K562 (cell line): ENCODE data around the gene TTC39A. TPM values are rescaled to one million over a fixed set of nuclear protein-coding genes. Genes with fewer than 3 reads are reported as not detected.

ENCODE experiments used
- ATAC-seq: fragments of 200-7000 bp; cut with Tn5 transposase; 3 replicates; pipeline ENCODE4 v1.9.1; 2020; ENCODE audit warnings: moderate library complexity
- BruUV-seq: library from RNA; stranded (reverse); fragments of 400-500 nt; replicated peaks from 2 replicates; lab custom pipeline; 2021; lab: Mats Ljungman, UMichigan
- CTCF ChIA-PET: fragments of 300-600 bp; formaldehyde crosslinking; extraction: SDS; loops from one replicate; lab custom pipeline; 2021; ENCODE audit warnings: low intra/inter-chr PET ratio; lab: Yijun Ruan, JAX
- POLR2A ChIA-PET: fragments of 300-600, 350-650 bp; sonication (Branson Sonifier 250); formaldehyde crosslinking; extraction: SDS; loops from one replicate; lab custom pipeline; 2021; ENCODE audit warnings: antibody characterized with exemption, inconsistent platforms; lab: Yijun Ruan, JAX
- DNase-seq, 4 experiments: peaks; one replicate each; pipeline versions ENCODE4 v3.0.0 to v3.0.0-alpha.2; 2011 to 2018; ENCODE audit warnings: low spot score in 3 of 4, mixed read lengths in 3 of 4; ENCODE audit errors: extremely low read depth in 1 of 4
- FAIRE-seq: peaks from 2 replicates; lab custom pipeline; 2011; peaks lifted over from hg19 to GRCh38; lab: Jason Lieb, UNC
- H2AFZ ChIP-seq: 2 replicates; pipeline ENCODE4 v1.6.0; 2011; ENCODE audit warnings: low read depth, low read length, control low read depth, inconsistent platforms
- H3K27ac ChIP-seq: fragments of 200-600 bp; 3 replicates; pipeline ENCODE4 v1.8.0; 2011; ENCODE audit warnings: low read depth, mild to moderate bottlenecking, control low read depth, inconsistent platforms, low read length, moderate library complexity, mixed read lengths; ENCODE audit errors: extremely low read depth
- H3K27me3 ChIP-seq, 2 experiments: fragments of 300-600 bp in 1 of 2; 2 replicates in 1 of 2; 3 replicates in 1 of 2; pipeline versions ENCODE4 v1.6.0 to v1.8.0; 2011; ENCODE audit warnings: inconsistent platforms in 2 of 2, low read length in 2 of 2, mild to moderate bottlenecking in 1 of 2, mixed read lengths in 1 of 2, moderate library complexity in 1 of 2; ENCODE audit not compliant: control insufficient read depth in 2 of 2, insufficient read depth in 2 of 2
- H3K36me3 ChIP-seq: fragments of 300-600 bp; 3 replicates; pipeline ENCODE4 v1.8.0; 2011; ENCODE audit warnings: mild to moderate bottlenecking, low read length, inconsistent platforms; ENCODE audit not compliant: control insufficient read depth, insufficient read depth
- H3K4me1 ChIP-seq, 2 experiments: fragments of 200-600 bp in 1 of 2; replicated peaks in 1 of 2; 2 replicates in 1 of 2; 3 replicates in 1 of 2; pipeline versions ENCODE4 v1.5.1 to v1.8.0; 2011; ENCODE audit warnings: inconsistent platforms in 2 of 2, low read length in 2 of 2, mild to moderate bottlenecking in 1 of 2, mixed read lengths in 1 of 2, moderate library complexity in 1 of 2; ENCODE audit not compliant: control insufficient read depth in 2 of 2, insufficient read depth in 2 of 2
- H3K4me2 ChIP-seq: 2 replicates; pipeline ENCODE4 v1.6.1; 2011; ENCODE audit warnings: low read length, control low read depth, inconsistent platforms, mixed read lengths; ENCODE audit not compliant: insufficient read depth
- H3K4me3 ChIP-seq: fragments of 200-600 bp; sonication (generic), shearing (Covaris generic); 2 replicates; pipeline ENCODE4 v1.5.1; 2016; ENCODE audit warnings: control low read depth, inconsistent platforms
- H3K79me2 ChIP-seq: fragments of 200-600 bp; 3 replicates; pipeline ENCODE4 v1.8.0; 2011; ENCODE audit warnings: low read length, inconsistent platforms; ENCODE audit not compliant: control insufficient read depth, insufficient read depth
- H3K9ac ChIP-seq, 2 experiments: 2 replicates each; pipeline versions ENCODE4 v1.6.0 to v1.6.1; 2011; ENCODE audit warnings: low read depth in 2 of 2, low read length in 2 of 2, control low read depth in 1 of 2, inconsistent platforms in 1 of 2, mild to moderate bottlenecking in 1 of 2, mixed read lengths in 1 of 2; ENCODE audit not compliant: insufficient read depth in 1 of 2
- H3K9me1 ChIP-seq: one replicate; pipeline ENCODE4 v1.6.0; 2011; ENCODE audit warnings: inconsistent platforms, mild to moderate bottlenecking, low read length, moderate library complexity; ENCODE audit not compliant: control insufficient read depth, insufficient read depth
- H3K9me3 ChIP-seq: replicated peaks from 2 replicates; pipeline ENCODE4 v1.5.1; 2011; ENCODE audit warnings: low read depth, low read length, inconsistent platforms; ENCODE audit not compliant: control insufficient read depth, insufficient read depth
- H4K20me1 ChIP-seq: replicated peaks from 2 replicates; pipeline ENCODE4 v1.6.1; 2011; ENCODE audit warnings: low read length, inconsistent platforms, mixed read lengths; ENCODE audit not compliant: control insufficient read depth, insufficient read depth
- CSDE1 ChIP-seq, 2 experiments: fragments of 450-650 bp; IDR thresholded peaks; 2 replicates each; pipeline ENCODE4 v1.6.1; 2016; ENCODE audit warnings: mild to moderate bottlenecking in 1 of 2
- EZH2 ChIP-seq: IDR thresholded peaks from 2 replicates; pipeline ENCODE4 v1.6.1; 2012; ENCODE audit warnings: low read depth, mild to moderate bottlenecking, inconsistent platforms, low read length, borderline replicate concordance
- FOXK2 ChIP-seq, 2 experiments: fragments of 450-650 bp; IDR thresholded peaks in 1 of 2; conservative IDR thresholded peaks in 1 of 2; 2 replicates each; pipeline ENCODE4 v1.6.1; 2016; ENCODE audit warnings: low read depth in 2 of 2, mild to moderate bottlenecking in 1 of 2
- HLTF ChIP-seq: fragments of 450-650 bp; IDR thresholded peaks from 2 replicates; pipeline ENCODE4 v1.6.1; 2016
- MEF2A ChIP-seq: IDR thresholded peaks from 2 replicates; pipeline ENCODE4 v1.6.1; 2011; ENCODE audit warnings: low read depth, mild to moderate bottlenecking, low read length, moderate library complexity; ENCODE audit not compliant: control insufficient read depth
- MTA1 ChIP-seq: fragments of 450-650 bp; IDR thresholded peaks from 2 replicates; pipeline ENCODE4 v1.6.1; 2017; ENCODE audit warnings: borderline replicate concordance
- PYGO2 ChIP-seq: fragments of 450-650 bp; IDR thresholded peaks from 2 replicates; pipeline ENCODE4 v1.6.1; 2016; ENCODE audit warnings: mild to moderate bottlenecking, missing genetic modification characterization, moderate library complexity, missing compliant biosample characterization
- SLC30A9 ChIP-seq: fragments of 250-450 bp; sonication (Bioruptor Pico); IDR thresholded peaks from 2 replicates; pipeline ENCODE4 v1.8.0; 2022; ENCODE audit warnings: mild to moderate bottlenecking, moderate library complexity
- SMAD2 ChIP-seq: fragments of 150-350 bp; IDR thresholded peaks from 2 replicates; pipeline ENCODE4 v1.6.1; 2014; ENCODE audit warnings: low read depth, mild to moderate bottlenecking, low read length
- SMARCB1 ChIP-seq: IDR thresholded peaks from 2 replicates; pipeline ENCODE4 v1.6.1; 2011; ENCODE audit warnings: improper control_type of control experiment, low read depth; ENCODE audit not compliant: insufficient read length
- ZNF184 ChIP-seq: sonication (generic); formaldehyde crosslinking; IDR thresholded peaks from 2 replicates; pipeline ENCODE4 v1.5.0; 2020; ENCODE audit warnings: missing genetic modification reagents
- ZNF212 ChIP-seq: fragments of 450-650 bp; formaldehyde crosslinking; IDR thresholded peaks from 2 replicates; pipeline ENCODE4 v1.4.0; 2020; ENCODE audit warnings: mild to moderate bottlenecking
- WGBS: fragments of 100-300 bp; shearing (Covaris generic); methylation state at CpG from one replicate; pipeline ENCODE4 v1.1.6; 2016; ENCODE audit warnings: low coverage, mixed read lengths; ENCODE audit not compliant: insufficient coverage; ENCODE audit errors: missing lambda C conversion rate; 5-methylcytosine and 5-hydroxymethylcytosine counted together
- in situ Hi-C: fragments of 300-500 bp; cut with MboI; formaldehyde crosslinking; loops from 4 replicates; pipeline ENCODE4 v1.15.0; 2018; ENCODE audit warnings: inconsistent platforms, mixed read lengths
- intact Hi-C: fragments of 100-400 bp; cut with micrococcal nuclease; formaldehyde crosslinking; loops from 2 replicates; pipeline ENCODE4 v1.14.2; 2022
- polyA plus RNA-seq, 8 experiments: library from polyadenylated mRNA; depleted of rRNA in 4 of 8; stranded (reverse) in 5 of 8; unstranded in 3 of 8; fragments of >200 nt; fragmentation: Nextera tagmentation in 2 of 8; fragmentation: Illumina TruSeq in 1 of 8; extraction: Ambion mirVana in 2 of 8; extraction: Trizol in 1 of 8; gene quantifications; 2 replicates each; pipeline versions ENCODE4 v1.2.1 to v1.2.3, GENCODE V29; 2011 to 2014; ENCODE audit warnings: inconsistent platforms in 1 of 8, missing spikeins in 1 of 8
- total RNA-seq, 7 experiments: library from RNA; depleted of rRNA in 6 of 7; stranded (reverse); fragments of >200 nt in 6 of 7; fragmentation: Illumina TruSeq in 2 of 7; extraction: Trizol in 2 of 7; gene quantifications; 2 replicates each; pipeline versions ENCODE4 v1.2.1 to v1.2.3, GENCODE V29; 2011 to 2021; ENCODE audit warnings: low replicate concordance in 1 of 7
- TF ChIP-seq, protein P1 (sequence below): fragments of 250-450 bp; sonication (Bioruptor Pico); IDR thresholded peaks from 2 replicates; pipeline ENCODE4 v1.4.0; 2020; ENCODE audit warnings: mild to moderate bottlenecking, moderate library complexity, borderline replicate concordance

Gene TTC39A
- total and polyA plus RNA-seq, 9 of the 15 experiments (the other 6 are each of a cell fraction or from before 2014, with no cell fraction given), result 0.18 to 0.82 (median 0.35) TPM

GRCh38 chr1:51282605-51283004 is 47.8 kb downstream of the TTC39A start:
- no peaks in the 10 kb centered on the region for H3K36me3 ChIP-seq
- no peaks in the 10 kb centered on the region for H3K27me3 ChIP-seq
- H3K27ac ChIP-seq, result no peak overlapping the region
- ATAC-seq (no peak), FAIRE-seq (no peak), DNase-seq (no peak)
- no peak overlapping the region for H3K9ac ChIP-seq
- H3K9me1 ChIP-seq, result peaks cover 2% of the 10 kb centered on the region
- H3K4me3 ChIP-seq, result no peak overlapping the region
- H3K4me2 ChIP-seq, result no peak overlapping the region
- CTCF ChIA-PET, result no interaction called here
- peaks cover 23 to 30% of the 10 kb centered on the region in 2 experiments; a peak in 4 of 5 replicates for H3K4me1 ChIP-seq
- POLR2A ChIA-PET, result interaction anchor here (1.1 kb wide), 1 partner anchor 20 kb away, joined by 3 read pairs; no protein-coding TSS in a partner anchor
- WGBS, result 90% methylated on average over 3 of the region's 5 CpGs
- intact Hi-C loops, result loop anchor here (5.0 to 10.0 kb wide), 2 partner anchors 65 to 918 kb away; no protein-coding TSS in a partner anchor
- no peak overlapping the region for H2AFZ ChIP-seq
- no peaks in the 10 kb centered on the region for H3K79me2 ChIP-seq
- H4K20me1 ChIP-seq, result no peaks in the 10 kb centered on the region; the same call in 1 of the 2 replicates
- H3K9me3 ChIP-seq, result no peaks in the 10 kb centered on the region
- BruUV-seq, result no TSS peak
- in situ Hi-C loops, result no loop called here
- TF ChIP-seq, protein P1, sequence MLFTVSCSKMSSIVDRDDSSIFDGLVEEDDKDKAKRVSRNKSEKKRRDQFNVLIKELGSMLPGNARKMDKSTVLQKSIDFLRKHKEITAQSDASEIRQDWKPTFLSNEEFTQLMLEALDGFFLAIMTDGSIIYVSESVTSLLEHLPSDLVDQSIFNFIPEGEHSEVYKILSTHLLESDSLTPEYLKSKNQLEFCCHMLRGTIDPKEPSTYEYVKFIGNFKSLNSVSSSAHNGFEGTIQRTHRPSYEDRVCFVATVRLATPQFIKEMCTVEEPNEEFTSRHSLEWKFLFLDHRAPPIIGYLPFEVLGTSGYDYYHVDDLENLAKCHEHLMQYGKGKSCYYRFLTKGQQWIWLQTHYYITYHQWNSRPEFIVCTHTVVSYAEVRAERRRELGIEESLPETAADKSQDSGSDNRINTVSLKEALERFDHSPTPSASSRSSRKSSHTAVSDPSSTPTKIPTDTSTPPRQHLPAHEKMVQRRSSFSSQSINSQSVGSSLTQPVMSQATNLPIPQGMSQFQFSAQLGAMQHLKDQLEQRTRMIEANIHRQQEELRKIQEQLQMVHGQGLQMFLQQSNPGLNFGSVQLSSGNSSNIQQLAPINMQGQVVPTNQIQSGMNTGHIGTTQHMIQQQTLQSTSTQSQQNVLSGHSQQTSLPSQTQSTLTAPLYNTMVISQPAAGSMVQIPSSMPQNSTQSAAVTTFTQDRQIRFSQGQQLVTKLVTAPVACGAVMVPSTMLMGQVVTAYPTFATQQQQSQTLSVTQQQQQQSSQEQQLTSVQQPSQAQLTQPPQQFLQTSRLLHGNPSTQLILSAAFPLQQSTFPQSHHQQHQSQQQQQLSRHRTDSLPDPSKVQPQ (CRISPR knock-in tag), result no peak
- TF ChIP-seq MEF2A (no peak), MTA1 (no peak), HLTF (no peak), EZH2 (no peak), SMAD2 (no peak), SMARCB1 (no peak), FOXK2 (conservative IDR thresholded peaks at IDR 0.05 in 1 of 2, IDR thresholded peaks at IDR 0.05 in 1 of 2; ENCODE audit: low read depth in 2 of 2) (no peak), ZNF212 (CRISPR knock-in tag) (no peak), CSDE1 (IDR thresholded peaks at IDR 0.05) (no peak), PYGO2 (tag) (no peak), ZNF184 (CRISPR knock-in tag) (no peak), SLC30A9 (CRISPR knock-in tag) (no peak)
